HEK293 (cell line): ENCODE data around the gene AKT1.

ENCODE experiments used
- CTCF ChIA-PET: fragments of 350-600 bp; formaldehyde crosslinking; extraction: SDS; loops from one replicate; lab custom pipeline; 2021; ENCODE audit warnings: antibody characterized with exemption; lab: Yijun Ruan, JAX
- POLR2A ChIA-PET: fragments of 300-600 bp; formaldehyde crosslinking; extraction: SDS; loops from one replicate; lab custom pipeline; 2020; ENCODE audit warnings: antibody characterized with exemption, inconsistent platforms; lab: Yijun Ruan, JAX
- H3K27ac ChIP-seq: fragments of 200-500 bp; sonication (Bioruptor generic); 2 replicates; pipeline ENCODE4 v1.5.1; 2014; ENCODE audit warnings: low read depth, low read length, control low read depth, inconsistent platforms; ENCODE audit errors: extremely low read depth
- H3K36me3 ChIP-seq, 2 experiments: fragments of 200-500 bp in 1 of 2; sonication (Bioruptor generic) in 1 of 2; 1 replicate in 1 of 2; 2 replicates in 1 of 2; pipeline ENCODE4 v1.5.1; 2014 to 2017; ENCODE audit warnings: inconsistent platforms in 2 of 2, low read length in 2 of 2; ENCODE audit not compliant: control insufficient read depth in 2 of 2, insufficient read depth in 1 of 2
- H3K4me1 ChIP-seq: fragments of 200-500 bp; sonication (Bioruptor generic); 2 replicates; pipeline ENCODE4 v1.5.1; 2014; ENCODE audit warnings: mild to moderate bottlenecking, low read length, inconsistent platforms; ENCODE audit not compliant: control insufficient read depth, insufficient read depth
- H3K4me3 ChIP-seq: 2 replicates; pipeline ENCODE4 v1.5.1; 2011; ENCODE audit warnings: low read depth, mild to moderate bottlenecking, control low read depth, low read length, moderate library complexity
- H3K9me3 ChIP-seq: fragments of 200-500 bp; sonication (Bioruptor generic); 2 replicates; pipeline ENCODE4 v1.5.1; 2014; ENCODE audit warnings: low read depth, low read length, inconsistent platforms; ENCODE audit not compliant: control insufficient read depth, insufficient read depth
- BCL11B ChIP-seq: fragments of 450-650 bp; formaldehyde crosslinking; IDR thresholded peaks from 2 replicates; pipeline ENCODE4 v1.5.1; 2016; ENCODE audit warnings: low read depth, missing biosample characterization, missing genetic modification characterization
- EGR2 ChIP-seq: fragments of 450-650 bp; formaldehyde crosslinking; IDR thresholded peaks from 2 replicates; pipeline ENCODE4 v1.5.1; 2016; ENCODE audit warnings: low read depth, missing biosample characterization, missing genetic modification characterization
- FEZF1 ChIP-seq: fragments of 450-650 bp; formaldehyde crosslinking; IDR thresholded peaks from 2 replicates; pipeline ENCODE4 v1.5.1; 2016; ENCODE audit warnings: missing biosample characterization, missing genetic modification characterization
- HOXC10 ChIP-seq: sonication (generic); formaldehyde crosslinking; IDR thresholded peaks from 2 replicates; pipeline ENCODE4 v1.8.1; 2023; ENCODE audit warnings: mild to moderate bottlenecking, missing genetic modification reagents
- KLF9 ChIP-seq: fragments of 450-650 bp; formaldehyde crosslinking; IDR thresholded peaks from 2 replicates; pipeline ENCODE4 v1.5.1; 2016; ENCODE audit warnings: missing biosample characterization, missing genetic modification characterization, low read depth
- MEIS1 ChIP-seq: sonication (generic); formaldehyde crosslinking; IDR thresholded peaks from 2 replicates; pipeline ENCODE4 v1.8.1; 2022; ENCODE audit warnings: missing genetic modification reagents, mild to moderate bottlenecking, borderline replicate concordance
- SP2 ChIP-seq: fragments of 450-650 bp; formaldehyde crosslinking; IDR thresholded peaks from 2 replicates; pipeline ENCODE4 v1.5.1; 2016; ENCODE audit warnings: missing biosample characterization, missing genetic modification characterization
- SP3 ChIP-seq: fragments of 450-650 bp; formaldehyde crosslinking; IDR thresholded peaks from 2 replicates; pipeline ENCODE4 v1.5.1; 2016; ENCODE audit warnings: missing biosample characterization, missing genetic modification characterization
- ZBTB8A ChIP-seq: fragments of 450-650 bp; formaldehyde crosslinking; IDR thresholded peaks from 2 replicates; pipeline ENCODE4 v1.5.1; 2016; ENCODE audit warnings: missing biosample characterization, missing genetic modification characterization
- ZEB2 ChIP-seq: fragments of 450-650 bp; formaldehyde crosslinking; IDR thresholded peaks from 2 replicates; pipeline ENCODE4 v1.5.1; 2016; ENCODE audit warnings: missing biosample characterization, missing genetic modification characterization
- ZFP41 ChIP-seq: fragments of 450-650 bp; formaldehyde crosslinking; IDR thresholded peaks from 2 replicates; pipeline ENCODE4 v1.5.1; 2016; ENCODE audit warnings: missing biosample characterization, missing genetic modification characterization, borderline replicate concordance
- ZIC2 ChIP-seq: fragments of 450-650 bp; formaldehyde crosslinking; IDR thresholded peaks from 2 replicates; pipeline ENCODE4 v1.5.1; 2016; ENCODE audit warnings: missing biosample characterization, missing genetic modification characterization
- ZNF544 ChIP-seq: fragments of 450-650 bp; formaldehyde crosslinking; IDR thresholded peaks from 2 replicates; pipeline ENCODE4 v1.5.0; 2017; ENCODE audit warnings: missing biosample characterization, missing genetic modification characterization
- ZNF600 ChIP-seq: fragments of 450-650 bp; formaldehyde crosslinking; IDR thresholded peaks from 2 replicates; pipeline ENCODE4 v1.5.1; 2016; ENCODE audit warnings: missing biosample characterization, missing genetic modification characterization
- ZNF837 ChIP-seq: fragments of 450-650 bp; formaldehyde crosslinking; IDR thresholded peaks from 2 replicates; pipeline ENCODE4 v1.5.1; 2016; ENCODE audit warnings: missing biosample characterization, missing genetic modification characterization
- ZSCAN16 ChIP-seq: fragments of 450-650 bp; formaldehyde crosslinking; IDR thresholded peaks from 2 replicates; pipeline ENCODE4 v1.5.1; 2016; ENCODE audit warnings: missing biosample characterization, missing genetic modification characterization
- ZSCAN30 ChIP-seq: fragments of 450-650 bp; IDR thresholded peaks from 2 replicates; pipeline ENCODE4 v1.5.1; 2018; ENCODE audit warnings: missing biosample characterization, mild to moderate bottlenecking, missing genetic modification characterization, moderate library complexity
- TF ChIP-seq, protein P1 (sequence below): fragments of 450-650 bp; formaldehyde crosslinking; IDR thresholded peaks from 2 replicates; pipeline ENCODE4 v1.5.1; 2017; ENCODE audit warnings: missing biosample characterization, mild to moderate bottlenecking, missing genetic modification characterization, moderate library complexity
- TF ChIP-seq, protein P2 (sequence below): fragments of 450-650 bp; formaldehyde crosslinking; optimal IDR thresholded peaks from 2 replicates; pipeline ENCODE3; 2016; ENCODE audit warnings: missing biosample characterization, mild to moderate bottlenecking, missing genetic modification characterization
- TF ChIP-seq, protein P3 (sequence below): fragments of 450-650 bp; formaldehyde crosslinking; IDR thresholded peaks from 2 replicates; pipeline ENCODE4 v1.5.1; 2016; ENCODE audit warnings: missing biosample characterization, missing genetic modification characterization
- TF ChIP-seq, protein P4 (sequence below): fragments of 450-650 bp; formaldehyde crosslinking; IDR thresholded peaks from 2 replicates; pipeline ENCODE4 v1.5.1; 2016; ENCODE audit warnings: missing biosample characterization, missing genetic modification characterization
- TF ChIP-seq, protein P5 (sequence below): fragments of 450-650 bp; formaldehyde crosslinking; IDR thresholded peaks from 2 replicates; pipeline ENCODE4 v1.5.1; 2016; ENCODE audit warnings: missing biosample characterization, missing genetic modification characterization
- TF ChIP-seq, protein P6 (sequence below): fragments of 450-650 bp; formaldehyde crosslinking; IDR thresholded peaks from 2 replicates; pipeline ENCODE4 v1.5.1; 2016; ENCODE audit warnings: missing biosample characterization, missing genetic modification characterization
- TF ChIP-seq, protein P7 (sequence below): fragments of 450-650 bp; formaldehyde crosslinking; IDR thresholded peaks from 2 replicates; pipeline ENCODE4; 2016; ENCODE audit warnings: missing biosample characterization, missing genetic modification characterization
- TF ChIP-seq, protein P8 (sequence below): fragments of 450-650 bp; formaldehyde crosslinking; IDR thresholded peaks from 2 replicates; pipeline ENCODE4 v1.5.1; 2016; ENCODE audit warnings: missing biosample characterization, missing genetic modification characterization

The AKT1 gene

DNA sequence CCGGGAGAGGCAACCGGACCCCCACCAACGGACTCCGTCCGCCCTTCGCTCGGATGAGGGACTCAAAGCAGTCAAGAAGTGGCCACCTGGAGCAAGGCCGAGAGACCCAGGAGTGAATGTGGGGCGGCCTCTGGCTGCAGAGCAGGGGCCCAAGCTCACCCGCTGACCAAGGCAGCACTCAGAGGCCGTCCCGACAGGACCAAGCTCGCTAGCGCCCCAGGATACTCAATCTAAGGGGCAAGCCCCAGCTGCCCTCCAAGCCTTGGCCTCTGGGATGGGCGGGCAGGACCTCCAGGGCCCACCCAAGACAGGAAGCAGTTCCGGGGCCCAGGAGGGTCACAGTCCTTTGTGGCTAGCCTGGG lies 936 bp downstream of the AKT1 start (continued):
- TF ChIP-seq, protein P1, sequence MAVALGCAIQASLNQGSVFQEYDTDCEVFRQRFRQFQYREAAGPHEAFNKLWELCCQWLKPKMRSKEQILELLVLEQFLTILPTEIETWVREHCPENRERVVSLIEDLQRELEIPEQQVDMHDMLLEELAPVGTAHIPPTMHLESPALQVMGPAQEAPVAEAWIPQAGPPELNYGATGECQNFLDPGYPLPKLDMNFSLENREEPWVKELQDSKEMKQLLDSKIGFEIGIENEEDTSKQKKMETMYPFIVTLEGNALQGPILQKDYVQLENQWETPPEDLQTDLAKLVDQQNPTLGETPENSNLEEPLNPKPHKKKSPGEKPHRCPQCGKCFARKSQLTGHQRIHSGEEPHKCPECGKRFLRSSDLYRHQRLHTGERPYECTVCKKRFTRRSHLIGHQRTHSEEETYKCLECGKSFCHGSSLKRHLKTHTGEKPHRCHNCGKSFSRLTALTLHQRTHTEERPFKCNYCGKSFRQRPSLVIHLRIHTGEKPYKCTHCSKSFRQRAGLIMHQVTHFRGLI (tag by site-specific recombination) = no peak
- TF ChIP-seq FEZF1 (tag by site-specific recombination) (no peak), ZSCAN30 (no peak), BCL11B (tag by site-specific recombination) (0 out of 2 replicates have a peak, but pooled peaks have one; percentile 36), ZNF837 (no peak), ZEB2 (tag by site-specific recombination) (no peak)
- TF ChIP-seq, protein P2, sequence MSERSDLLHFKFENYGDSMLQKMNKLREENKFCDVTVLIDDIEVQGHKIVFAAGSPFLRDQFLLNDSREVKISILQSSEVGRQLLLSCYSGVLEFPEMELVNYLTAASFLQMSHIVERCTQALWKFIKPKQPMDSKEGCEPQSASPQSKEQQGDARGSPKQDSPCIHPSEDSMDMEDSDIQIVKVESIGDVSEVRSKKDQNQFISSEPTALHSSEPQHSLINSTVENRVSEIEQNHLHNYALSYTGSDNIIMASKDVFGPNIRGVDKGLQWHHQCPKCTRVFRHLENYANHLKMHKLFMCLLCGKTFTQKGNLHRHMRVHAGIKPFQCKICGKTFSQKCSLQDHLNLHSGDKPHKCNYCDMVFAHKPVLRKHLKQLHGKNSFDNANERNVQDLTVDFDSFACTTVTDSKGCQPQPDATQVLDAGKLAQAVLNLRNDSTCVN (tag by site-specific recombination) = peak; percentile 13
- TF ChIP-seq, protein P3, sequence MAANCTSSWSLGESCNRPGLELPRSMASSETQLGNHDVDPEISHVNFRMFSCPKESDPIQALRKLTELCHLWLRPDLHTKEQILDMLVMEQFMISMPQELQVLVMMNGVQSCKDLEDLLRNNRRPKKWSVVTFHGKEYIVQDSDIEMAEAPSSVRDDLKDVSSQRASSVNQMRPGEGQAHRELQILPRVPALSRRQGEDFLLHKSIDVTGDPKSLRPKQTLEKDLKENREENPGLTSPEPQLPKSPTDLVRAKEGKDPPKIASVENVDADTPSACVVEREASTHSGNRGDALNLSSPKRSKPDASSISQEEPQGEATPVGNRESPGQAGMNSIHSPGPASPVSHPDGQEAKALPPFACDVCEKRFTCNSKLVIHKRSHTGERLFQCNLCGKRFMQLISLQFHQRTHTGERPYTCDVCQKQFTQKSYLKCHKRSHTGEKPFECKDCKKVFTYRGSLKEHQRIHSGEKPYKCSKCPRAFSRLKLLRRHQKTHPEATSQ = no peak

DNA sequence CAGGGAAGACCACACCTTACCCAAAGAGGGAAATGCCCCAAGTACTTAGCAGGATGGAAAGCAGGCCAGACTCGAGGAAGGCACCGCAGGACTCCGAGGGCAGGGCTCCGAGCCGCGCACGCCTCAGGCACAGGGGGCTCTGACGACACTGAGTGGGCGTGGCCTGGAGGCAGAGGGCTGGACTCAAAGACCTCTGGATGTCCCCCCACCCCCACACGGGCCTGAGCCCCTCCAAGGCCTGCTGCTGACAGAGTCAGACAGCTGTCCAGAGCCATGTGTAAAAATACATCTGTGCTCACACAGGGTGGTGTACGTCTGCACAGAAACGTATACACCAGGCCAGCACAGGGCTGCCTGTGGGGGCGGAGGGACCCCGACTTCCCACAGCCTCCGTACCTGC lies 1.4 kb downstream of the AKT1 start:
- Histone ChIP-seq H3K4me1 (peaks cover 10% of the 10 kb centered on the region), H3K4me3 (peak overlapping the region; percentile 67), H3K9me3 (no peaks in the 10 kb centered on the region), H3K27ac (peak overlapping the region; percentile 78), H3K36me3 (peaks cover 0 to 44% of the 10 kb centered on the region in 2 experiments; a peak in 1 of 3 replicates)
- ChIA-PET CTCF (interaction anchor here (0.6 to 1.2 kb wide), 2 partner anchors 31 to 32 kb away, joined by 3 to 4 read pairs; no protein-coding TSS in a partner anchor), POLR2A (interaction anchor here (1.1 to 1.7 kb wide), 2 partner anchors 25 to 41 kb away, joined by 5 to 7 read pairs; partner anchors contain the start of gene SIVA1)
- TF ChIP-seq, protein P4, sequence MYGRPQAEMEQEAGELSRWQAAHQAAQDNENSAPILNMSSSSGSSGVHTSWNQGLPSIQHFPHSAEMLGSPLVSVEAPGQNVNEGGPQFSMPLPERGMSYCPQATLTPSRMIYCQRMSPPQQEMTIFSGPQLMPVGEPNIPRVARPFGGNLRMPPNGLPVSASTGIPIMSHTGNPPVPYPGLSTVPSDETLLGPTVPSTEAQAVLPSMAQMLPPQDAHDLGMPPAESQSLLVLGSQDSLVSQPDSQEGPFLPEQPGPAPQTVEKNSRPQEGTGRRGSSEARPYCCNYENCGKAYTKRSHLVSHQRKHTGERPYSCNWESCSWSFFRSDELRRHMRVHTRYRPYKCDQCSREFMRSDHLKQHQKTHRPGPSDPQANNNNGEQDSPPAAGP (tag by site-specific recombination) = peak; percentile 26; the same call in 1 of the 2 replicates
- TF ChIP-seq KLF9 (peak; percentile 79), HOXC10 (CRISPR knock-in tag) (no peak), SP3 (tag by site-specific recombination) (peak; percentile 54), ZSCAN16 (no peak), ZNF600 (tag by site-specific recombination) (peak; percentile 52; the same call in 1 of the 2 replicates), ZBTB8A (tag by site-specific recombination) (peak; percentile 68), ZIC2 (tag by site-specific recombination) (peak; percentile 61), MEIS1 (CRISPR knock-in tag) (no peak), ZFP41 (tag by site-specific recombination) (no peak), SP2 (peak; percentile 32), ZEB2 (tag by site-specific recombination) (peak; percentile 17; the same call in 1 of the 2 replicates), EGR2 (tag by site-specific recombination) (peak; percentile 42; the same call in 1 of the 2 replicates), ZNF544 (tag by site-specific recombination) (no peak)
- TF ChIP-seq, protein P5, sequence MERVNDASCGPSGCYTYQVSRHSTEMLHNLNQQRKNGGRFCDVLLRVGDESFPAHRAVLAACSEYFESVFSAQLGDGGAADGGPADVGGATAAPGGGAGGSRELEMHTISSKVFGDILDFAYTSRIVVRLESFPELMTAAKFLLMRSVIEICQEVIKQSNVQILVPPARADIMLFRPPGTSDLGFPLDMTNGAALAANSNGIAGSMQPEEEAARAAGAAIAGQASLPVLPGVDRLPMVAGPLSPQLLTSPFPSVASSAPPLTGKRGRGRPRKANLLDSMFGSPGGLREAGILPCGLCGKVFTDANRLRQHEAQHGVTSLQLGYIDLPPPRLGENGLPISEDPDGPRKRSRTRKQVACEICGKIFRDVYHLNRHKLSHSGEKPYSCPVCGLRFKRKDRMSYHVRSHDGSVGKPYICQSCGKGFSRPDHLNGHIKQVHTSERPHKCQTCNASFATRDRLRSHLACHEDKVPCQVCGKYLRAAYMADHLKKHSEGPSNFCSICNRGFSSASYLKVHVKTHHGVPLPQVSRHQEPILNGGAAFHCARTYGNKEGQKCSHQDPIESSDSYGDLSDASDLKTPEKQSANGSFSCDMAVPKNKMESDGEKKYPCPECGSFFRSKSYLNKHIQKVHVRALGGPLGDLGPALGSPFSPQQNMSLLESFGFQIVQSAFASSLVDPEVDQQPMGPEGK = peak; percentile 95
- TF ChIP-seq, protein P6, sequence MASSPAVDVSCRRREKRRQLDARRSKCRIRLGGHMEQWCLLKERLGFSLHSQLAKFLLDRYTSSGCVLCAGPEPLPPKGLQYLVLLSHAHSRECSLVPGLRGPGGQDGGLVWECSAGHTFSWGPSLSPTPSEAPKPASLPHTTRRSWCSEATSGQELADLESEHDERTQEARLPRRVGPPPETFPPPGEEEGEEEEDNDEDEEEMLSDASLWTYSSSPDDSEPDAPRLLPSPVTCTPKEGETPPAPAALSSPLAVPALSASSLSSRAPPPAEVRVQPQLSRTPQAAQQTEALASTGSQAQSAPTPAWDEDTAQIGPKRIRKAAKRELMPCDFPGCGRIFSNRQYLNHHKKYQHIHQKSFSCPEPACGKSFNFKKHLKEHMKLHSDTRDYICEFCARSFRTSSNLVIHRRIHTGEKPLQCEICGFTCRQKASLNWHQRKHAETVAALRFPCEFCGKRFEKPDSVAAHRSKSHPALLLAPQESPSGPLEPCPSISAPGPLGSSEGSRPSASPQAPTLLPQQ (tag by site-specific recombination) = no peak
- TF ChIP-seq, protein P7, sequence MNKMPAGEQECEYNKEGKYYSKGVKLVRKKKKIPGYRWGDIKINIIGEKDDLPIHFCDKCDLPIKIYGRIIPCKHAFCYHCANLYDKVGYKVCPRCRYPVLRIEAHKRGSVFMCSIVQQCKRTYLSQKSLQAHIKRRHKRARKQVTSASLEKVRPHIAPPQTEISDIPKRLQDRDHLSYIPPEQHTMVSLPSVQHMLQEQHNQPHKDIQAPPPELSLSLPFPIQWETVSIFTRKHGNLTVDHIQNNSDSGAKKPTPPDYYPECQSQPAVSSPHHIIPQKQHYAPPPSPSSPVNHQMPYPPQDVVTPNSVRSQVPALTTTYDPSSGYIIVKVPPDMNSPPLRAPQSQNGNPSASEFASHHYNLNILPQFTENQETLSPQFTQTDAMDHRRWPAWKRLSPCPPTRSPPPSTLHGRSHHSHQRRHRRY (tag by site-specific recombination) = no peak
- TF ChIP-seq, protein P8, sequence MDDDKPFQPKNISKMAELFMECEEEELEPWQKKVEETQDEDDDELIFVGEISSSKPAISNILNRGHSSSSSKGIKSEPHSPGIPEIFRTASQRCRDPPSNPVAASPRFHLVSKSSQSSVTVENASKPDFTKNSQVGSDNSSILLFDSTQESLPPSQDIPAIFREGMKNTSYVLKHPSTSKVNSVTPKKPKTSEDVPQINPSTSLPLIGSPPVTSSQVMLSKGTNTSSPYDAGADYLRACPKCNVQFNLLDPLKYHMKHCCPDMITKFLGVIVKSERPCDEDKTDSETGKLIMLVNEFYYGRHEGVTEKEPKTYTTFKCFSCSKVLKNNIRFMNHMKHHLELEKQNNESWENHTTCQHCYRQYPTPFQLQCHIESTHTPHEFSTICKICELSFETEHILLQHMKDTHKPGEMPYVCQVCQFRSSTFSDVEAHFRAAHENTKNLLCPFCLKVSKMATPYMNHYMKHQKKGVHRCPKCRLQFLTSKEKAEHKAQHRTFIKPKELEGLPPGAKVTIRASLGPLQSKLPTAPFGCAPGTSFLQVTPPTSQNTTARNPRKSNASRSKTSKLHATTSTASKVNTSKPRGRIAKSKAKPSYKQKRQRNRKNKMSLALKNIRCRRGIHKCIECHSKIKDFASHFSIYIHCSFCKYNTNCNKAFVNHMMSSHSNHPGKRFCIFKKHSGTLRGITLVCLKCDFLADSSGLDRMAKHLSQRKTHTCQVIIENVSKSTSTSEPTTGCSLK (tag by site-specific recombination) = no peak
